ENCODE measurements around the gene RAB8B. TPM values are rescaled to one million over a fixed set of nuclear protein-coding genes. Genes with fewer than 3 reads are reported as not detected.

RAB8B gene
- total and polyA plus RNA-seq, 2 experiments from 2014 or later, result 5.1 to 12.4 TPM

- Histone ChIP-seq H3K27me3 (no peaks in the 10 kb centered on the region), H3K4me1 (ENCODE audit: low read depth) (no peaks in the 10 kb centered on the region), H3K4me3 (no peak overlapping the region), H3K9me3 (ENCODE audit: low read depth) (no peaks in the 10 kb centered on the region), H3K36me3 (no peaks in the 10 kb centered on the region), H3K27ac (no peak overlapping the region)
- no peak for TF ChIP-seq CTCF (IDR thresholded peaks at IDR 0.05; ENCODE audit: low read depth, low read length)
- no peak for DNase-seq (ENCODE audit: low read depth in 1 of 2, low spot score in 1 of 2)
These were observed 28.8 kb upstream of the RAB8B start for GRCh38 chr15:63160638-63161037.

- no peak for DNase-seq (ENCODE audit: low read depth in 1 of 2, low spot score in 1 of 2)
- TF ChIP-seq CTCF (IDR thresholded peaks at IDR 0.05; ENCODE audit: low read depth, low read length), result no peak
- Histone ChIP-seq H3K36me3 (no peaks in the 10 kb centered on the region), H3K4me3 (no peak overlapping the region), H3K27ac (no peak overlapping the region), H3K4me1 (ENCODE audit: low read depth) (no peaks in the 10 kb centered on the region), H3K27me3 (no peaks in the 10 kb centered on the region), H3K9me3 (ENCODE audit: low read depth) (no peaks in the 10 kb centered on the region)
These were observed 26.2 kb upstream of the RAB8B start for GRCh38 chr15:63163217-63163616.

- H3K4me1 ChIP-seq (ENCODE audit: low read depth), result no peaks in the 10 kb centered on the region
- no peaks in the 10 kb centered on the region for H3K9me3 ChIP-seq (ENCODE audit: low read depth)
- H3K4me3 ChIP-seq, result no peak overlapping the region
- DNase-seq (ENCODE audit: low read depth in 1 of 2, low spot score in 1 of 2), result no peak
- H3K27ac ChIP-seq, result no peak overlapping the region
- TF ChIP-seq CTCF (IDR thresholded peaks at IDR 0.05; ENCODE audit: low read depth, low read length), result no peak
- no peaks in the 10 kb centered on the region for H3K27me3 ChIP-seq
- H3K36me3 ChIP-seq, result no peaks in the 10 kb centered on the region
These were observed 24.1 kb upstream of the RAB8B start for GRCh38 chr15:63165166-63165859.

GRCh38 chr15:63166219-63166618, 23.2 kb upstream of the RAB8B start:
- TF ChIP-seq CTCF (IDR thresholded peaks at IDR 0.05; ENCODE audit: low read depth, low read length), result no peak
- Histone ChIP-seq H3K27ac (no peak overlapping the region), H3K4me3 (no peak overlapping the region), H3K9me3 (ENCODE audit: low read depth) (no peaks in the 10 kb centered on the region), H3K27me3 (no peaks in the 10 kb centered on the region), H3K4me1 (ENCODE audit: low read depth) (no peaks in the 10 kb centered on the region), H3K36me3 (no peaks in the 10 kb centered on the region)
- peak in 1 of 2 donors; percentile 45 for DNase-seq (ENCODE audit: low read depth in 1 of 2, low spot score in 1 of 2)

GRCh38 chr15:63169788-63170187, 19.6 kb upstream of the RAB8B start:
- no peaks in the 10 kb centered on the region for H3K4me1 ChIP-seq (ENCODE audit: low read depth)
- no peak for TF ChIP-seq CTCF (IDR thresholded peaks at IDR 0.05; ENCODE audit: low read depth, low read length)
- no peak for DNase-seq (ENCODE audit: low read depth in 1 of 2, low spot score in 1 of 2)

More at GRCh38 chr15:63169788-63170187, 19.6 kb upstream of the RAB8B start:
- Histone ChIP-seq H3K36me3 (no peaks in the 10 kb centered on the region), H3K27me3 (no peaks in the 10 kb centered on the region), H3K4me3 (no peak overlapping the region), H3K9me3 (ENCODE audit: low read depth) (no peaks in the 10 kb centered on the region), H3K27ac (no peak overlapping the region)

Measured in cardiac muscle cell (in vitro differentiated cells and primary cell).